Adrenal gland (tissue), 12 donors: ENCODE measurements around the gene DDX25. TPM values are rescaled to one million over a fixed set of nuclear protein-coding genes. Genes with fewer than 3 reads are reported as not detected.

Experiments used
- DNase-seq, 7 donors: peaks; one replicate each; pipeline ENCODE4 v3.0.0-alpha.2; 2019 to 2020
- H3K27ac ChIP-seq, 5 donors: fragments of 200-600 bp; sonication (generic) in 4 of 5; 1 replicate in 3 of 5; 2 replicates in 2 of 5; pipeline versions ENCODE4 v1.5.1 to v1.8.0; 2016 to 2020; ENCODE audit warnings: mild to moderate bottlenecking in 1 of 5
- H3K27me3 ChIP-seq: fragments of 200-600 bp; 2 replicates; pipeline ENCODE4 v1.8.0; 2021
- H3K36me3 ChIP-seq, 2 donors: fragments of 200-600 bp; replicated peaks in 1 of 2; 1 replicate in 1 of 2; 2 replicates in 1 of 2; pipeline versions ENCODE4 v1.5.1 to v1.8.0; 2018 to 2022
- H3K4me1 ChIP-seq, 2 donors: fragments of 200-600 bp; replicated peaks in 1 of 2; 1 replicate in 1 of 2; 2 replicates in 1 of 2; pipeline versions ENCODE4 v1.5.1 to v1.8.0; 2018 to 2021
- H3K4me3 ChIP-seq, 4 donors: fragments of 200-600 bp; sonication (generic) in 3 of 4; one replicate each; pipeline ENCODE4 v1.5.1; 2016 to 2018
- H3K9me3 ChIP-seq, 3 donors: fragments of 200-600 bp; sonication (generic) in 1 of 3; replicated peaks in 1 of 3; 1 replicate in 2 of 3; 2 replicates in 1 of 3; pipeline versions ENCODE4 v1.5.1 to v1.8.0; 2016 to 2021
- POLR2A ChIP-seq, 2 donors: fragments of 450-650 bp; IDR thresholded peaks; one replicate each; pipeline ENCODE4 v1.6.1; 2017; ENCODE audit warnings: antibody characterized with exemption in 2 of 2, mild to moderate bottlenecking in 2 of 2, moderate library complexity in 1 of 2
- WGBS, 4 donors: extraction: QIAGEN DNeasy Blood & Tissue Kit in 2 of 4; methylation state at CpG; one replicate each; pipeline versions ENCODE4 v1.1.5 to v1.1.7; 2013 to 2017; 5-methylcytosine and 5-hydroxymethylcytosine counted together
- intact Hi-C, 2 donors: fragments of 100-400 bp; cut with DNase I; formaldehyde crosslinking; loops; one replicate each; pipeline versions ENCODE4 v1.14.1 to v1.15.0; 2022 to 2023
- polyA plus RNA-seq, 3 donors: library from polyadenylated mRNA; stranded (reverse); fragments of 200-250 nt in 2 of 3; fragments of 350-450 nt in 1 of 3; fragmentation: Illumina TruSeq in 1 of 3; extraction: RNeasy Lipid Tissue Mini Kit (QIAGEN cat#74804) in 1 of 3; gene quantifications; one replicate each; pipeline ENCODE4 v1.2.3, GENCODE V29; 2013 to 2014
- total RNA-seq, 9 donors: library from RNA; depleted of rRNA in 4 of 9; stranded (reverse); fragments of >200 nt in 4 of 9; fragments of 120-200 nt in 1 of 9; fragmentation: NEBNext Ultra II Directional in 1 of 9; extraction: Animal tissue kit (Norgen Biotek cat#: 25700) in 1 of 9; gene quantifications; one replicate each; pipeline versions ENCODE4 v1.1.0 to v1.2.4, GENCODE V29; 2013 to 2023
- TF ChIP-seq, protein P1 (sequence below), 6 experiments: fragments of 450-650 bp in 4 of 6; fragments of 200-600 bp in 2 of 6; sonication (generic) in 1 of 6; IDR thresholded peaks; 1 replicate in 5 of 6; 2 replicates in 1 of 6; pipeline versions ENCODE4 v1.5.1 to v1.8.0; 2016 to 2021; ENCODE audit warnings: antibody characterized with exemption in 6 of 6, mild to moderate bottlenecking in 2 of 6, moderate library complexity in 1 of 6
- donor health status: healthy with polysubstance abuse.
- donor health status: Bipolar disorder and iron deficiency.
- donor health status: DM: yes; HTN: yes; CAD: no.
- donor health status: DM: no; HTN: no; CAD: no.
- donor health status: DM: no; HTN: no; CAD: no.
- donor health status: DM: yes; HTN: yes; CAD: no.

The DDX25 gene
- total and polyA plus RNA-seq, 12 donors, result 0.18 to 7.4 (median 0.98) TPM; not detected in 3

GRCh38 chr11:125902277-125902926 lies 1.9 kb upstream of the DDX25 start:
- Histone ChIP-seq H3K36me3 (peaks cover 0 to 10% of the 10 kb centered on the region in 2 donors), H3K4me3 (peak overlapping the region; percentile 1 to 87 (median 51)), H3K27ac (peak overlapping the region; percentile 31 to 89 (median 79)), H3K27me3 (peaks cover 8% of the 10 kb centered on the region), H3K9me3 (no peaks in the 10 kb centered on the region), H3K4me1 (peaks cover 9 to 24% of the 10 kb centered on the region in 2 donors)
- 50 to 56% (median 52%) methylated on average over 20 of the region's 20 CpGs for WGBS, 4 donors
- intact Hi-C loops, result no loop called here
- no peak for TF ChIP-seq POLR2A (IDR thresholded peaks at IDR 0.05)
- TF ChIP-seq, protein P1, sequence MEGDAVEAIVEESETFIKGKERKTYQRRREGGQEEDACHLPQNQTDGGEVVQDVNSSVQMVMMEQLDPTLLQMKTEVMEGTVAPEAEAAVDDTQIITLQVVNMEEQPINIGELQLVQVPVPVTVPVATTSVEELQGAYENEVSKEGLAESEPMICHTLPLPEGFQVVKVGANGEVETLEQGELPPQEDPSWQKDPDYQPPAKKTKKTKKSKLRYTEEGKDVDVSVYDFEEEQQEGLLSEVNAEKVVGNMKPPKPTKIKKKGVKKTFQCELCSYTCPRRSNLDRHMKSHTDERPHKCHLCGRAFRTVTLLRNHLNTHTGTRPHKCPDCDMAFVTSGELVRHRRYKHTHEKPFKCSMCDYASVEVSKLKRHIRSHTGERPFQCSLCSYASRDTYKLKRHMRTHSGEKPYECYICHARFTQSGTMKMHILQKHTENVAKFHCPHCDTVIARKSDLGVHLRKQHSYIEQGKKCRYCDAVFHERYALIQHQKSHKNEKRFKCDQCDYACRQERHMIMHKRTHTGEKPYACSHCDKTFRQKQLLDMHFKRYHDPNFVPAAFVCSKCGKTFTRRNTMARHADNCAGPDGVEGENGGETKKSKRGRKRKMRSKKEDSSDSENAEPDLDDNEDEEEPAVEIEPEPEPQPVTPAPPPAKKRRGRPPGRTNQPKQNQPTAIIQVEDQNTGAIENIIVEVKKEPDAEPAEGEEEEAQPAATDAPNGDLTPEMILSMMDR (IDR thresholded peaks at IDR 0.05), result no peak
- no peak for DNase-seq

DNA sequence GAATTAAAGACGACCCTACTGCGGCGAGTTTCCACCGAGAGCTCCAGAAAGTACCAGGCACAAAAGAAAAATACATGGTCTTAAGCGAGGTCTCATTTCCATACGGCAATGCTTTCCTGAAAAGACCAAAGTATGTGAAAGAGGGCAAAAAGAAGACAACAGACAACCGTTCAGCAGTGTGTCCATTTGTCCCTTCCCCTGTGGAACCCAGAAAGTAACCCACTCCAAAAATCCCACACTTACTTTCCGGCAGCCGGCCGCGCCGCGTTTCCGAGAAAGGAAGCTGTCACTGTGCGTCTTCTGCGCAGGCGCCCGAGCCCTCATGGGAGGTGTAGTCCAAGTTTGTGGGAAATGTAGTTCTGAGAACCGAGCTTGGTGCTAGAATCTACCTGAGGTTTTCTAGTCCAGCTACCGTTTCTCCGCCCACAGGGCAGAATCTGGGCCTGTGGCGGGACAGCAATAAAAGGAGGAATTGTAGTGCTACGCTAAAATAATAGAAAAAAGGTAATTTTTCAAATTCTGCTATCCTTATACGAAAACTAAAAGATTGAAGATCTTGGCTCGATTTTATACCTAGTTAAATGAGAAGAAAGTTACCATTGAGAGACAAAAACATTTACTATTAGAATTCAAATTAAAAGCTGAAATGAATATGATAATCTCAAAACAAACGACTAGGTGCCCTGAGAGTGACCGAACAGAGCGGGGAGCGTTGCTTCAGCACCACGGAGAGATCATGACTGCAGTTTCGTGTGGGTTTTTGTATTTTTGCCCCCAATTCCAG lies 1.2 kb upstream of the DDX25 start, which contains the start of gene PUS3:
TSS of gene PUS3 (minus strand) at position 280 of the 784 bp plus-strand sequence. CDS start 6,922 bp downstream, outside the sequence.
- peaks cover 9 to 24% of the 10 kb centered on the region in 2 donors for H3K4me1 ChIP-seq
- H3K36me3 ChIP-seq, result peaks cover 0 to 10% of the 10 kb centered on the region in 2 donors
- WGBS, 4 donors, result 1 to 2% (median 1%) methylated on average over 31 of the region's 31 CpGs
- intact Hi-C loops, result no loop called here
- TF ChIP-seq POLR2A (IDR thresholded peaks at IDR 0.05), result peak in 1 of 2 donors; percentile 64
- TF ChIP-seq, protein P1 (IDR thresholded peaks at IDR 0.05), result no peak
- DNase-seq, result peak; percentile 88 to 96 (median 91)
- peaks cover 8% of the 10 kb centered on the region for H3K27me3 ChIP-seq
- H3K27ac ChIP-seq, result peak within 1 kb of the TSS; percentile 31 to 89 (median 79)
- peak within 1 kb of the TSS; percentile 1 to 87 (median 51) for H3K4me3 ChIP-seq
- no peaks in the 10 kb centered on the region for H3K9me3 ChIP-seq

GRCh38 chr11:125904678-125905077 lies 370 bp downstream of the DDX25 start:
- peak overlapping the region in 1 of 4 donors; percentile 61 for H3K4me3 ChIP-seq

More at GRCh38 chr11:125904678-125905077, 370 bp downstream of the DDX25 start:
- no peak for DNase-seq
- intact Hi-C loops, result no loop called here
- Histone ChIP-seq H3K36me3 (peaks cover 0 to 6% of the 10 kb centered on the region in 2 donors), H3K27me3 (peaks cover 8% of the 10 kb centered on the region), H3K4me1 (peaks cover 9 to 24% of the 10 kb centered on the region in 2 donors), H3K27ac (peak overlapping the region in 1 of 5 donors; percentile 50), H3K9me3 (no peaks in the 10 kb centered on the region)
- WGBS, 4 donors, result 46 to 57% (median 51%) methylated on average over 11 of the region's 11 CpGs
- TF ChIP-seq, protein P1 (IDR thresholded peaks at IDR 0.05), result no peak
- no peak for TF ChIP-seq POLR2A (IDR thresholded peaks at IDR 0.05)
